CD4-positive, alpha-beta T cell treated with Interleukin-4 for 1 hour (primary cell): ENCODE measurements around the gene SPATA9.

ENCODE experiments used
- DNase-seq, 2 donors: peaks; one replicate each; pipeline ENCODE4 v3.0.0-alpha.2; 2020 to 2022

Gene SPATA9

GRCh38 chr5:95682891-95683290 lies at the start of gene SPATA9:
Gene SPATA9, minus strand, starts transcription at chr5:95682991. Its CDS starts 137 bp downstream, at chr5:95682854.
- DNase-seq = no peak

GRCh38 chr5:95731571-95732554 lies 49.1 kb upstream of the SPATA9 start:
- DNase-seq = peak in 1 of 2 donors; percentile 15

GRCh38 chr5:95730730-95731570 lies 48.2 kb upstream of the SPATA9 start, which contains the start of gene RHOBTB3:
Gene RHOBTB3, plus strand, starts transcription at chr5:95731336. Its CDS starts 347 bp downstream, at chr5:95731683.
- DNase-seq = peak; percentile 22 to 24

GRCh38 chr5:95730011-95730700 lies 47.4 kb upstream of the SPATA9 start:
- no peak for DNase-seq

- DNase-seq = no peak
Observed at GRCh38 chr5:95729115-95730010, 46.6 kb upstream of the SPATA9 start.

GRCh38 chr5:95728494-95729114 lies 45.8 kb upstream of the SPATA9 start:
- DNase-seq = no peak

GRCh38 chr5:95727764-95728191 lies 45.0 kb upstream of the SPATA9 start:
- DNase-seq = no peak

- DNase-seq = no peak
Observed at GRCh38 chr5:95726811-95727763, 44.3 kb upstream of the SPATA9 start.

- DNase-seq = no peak
Observed at GRCh38 chr5:95725937-95726810, 43.4 kb upstream of the SPATA9 start.

- DNase-seq = no peak
Observed at GRCh38 chr5:95725071-95725820, 42.5 kb upstream of the SPATA9 start.

- no peak for DNase-seq
Observed at GRCh38 chr5:95723632-95724369, 41.0 kb upstream of the SPATA9 start.

- DNase-seq = no peak
Observed at GRCh38 chr5:95721582-95722295, 38.9 kb upstream of the SPATA9 start.

GRCh38 chr5:95720094-95720786 lies 37.4 kb upstream of the SPATA9 start:
- no peak for DNase-seq

GRCh38 chr5:95718738-95719137 lies 35.9 kb upstream of the SPATA9 start:
- DNase-seq = no peak

- DNase-seq = peak in 1 of 2 donors; percentile 60
Observed at GRCh38 chr5:95718203-95718602, 35.4 kb upstream of the SPATA9 start.

GRCh38 chr5:95717439-95717838 lies 34.6 kb upstream of the SPATA9 start:
- DNase-seq = no peak
